OCI-LY3 (cell line): Measurements from ENCODE around the gene STAC2.

Experiments
- CTCF ChIP-seq: fragments of 200-600, 300-600 bp; sonication (generic); IDR thresholded peaks from 2 replicates; pipeline ENCODE4 v1.5.1; 2014; ENCODE audit warnings: antibody characterized with exemption, low read length, low read depth
- EZH2phosphoT487 ChIP-seq: fragments of 200-600 bp; shearing (Covaris generic); IDR thresholded peaks from 2 replicates; pipeline ENCODE4 v1.6.1; 2018; ENCODE audit warnings: antibody characterized with exemption, mixed run types, low read depth

GRCh38 chr17:39208136-39208535, 17.6 kb downstream of the STAC2 start:
- no peak for TF ChIP-seq CTCF
- TF ChIP-seq EZH2phosphoT487 = no peak
